Activated CD8-positive, alpha-beta memory T cell treated with anti-CD3 and anti-CD28 coated beads, Interleukin-2, amount 50 U/mL, for 48 hours (primary cell): ENCODE measurements around the gene SUCO.
"Not testable (repeated sequence)": the region's sequence is repeated elsewhere in the genome, so short reads cannot be mapped to it uniquely, and the experiment has no call there.

ENCODE experiments used
- DNase-seq: peaks from one replicate; pipeline ENCODE4 v3.0.0-alpha.2; 2020

SUCO gene

GRCh38 chr1:172612478-172612877 lies 79.5 kb downstream of the SUCO start:
- no peak for DNase-seq

- no peak for DNase-seq
These were observed 80.3 kb downstream of the SUCO start for GRCh38 chr1:172613294-172613693.

GRCh38 chr1:172616195-172616594 lies 83.2 kb downstream of the SUCO start:
- no peak for DNase-seq

- no peak for DNase-seq
These were observed 83.7 kb downstream of the SUCO start for GRCh38 chr1:172616636-172617035.

- not testable (repeated sequence) for DNase-seq
These were observed 87.7 kb downstream of the SUCO start for GRCh38 chr1:172620603-172621002.

- no peak for DNase-seq
These were observed 89.6 kb downstream of the SUCO start for GRCh38 chr1:172622541-172622940.

- DNase-seq = no peak
These were observed 90.8 kb downstream of the SUCO start for GRCh38 chr1:172623748-172624147.

- DNase-seq = no peak
These were observed 93.9 kb downstream of the SUCO start for GRCh38 chr1:172626845-172627244.

- no peak for DNase-seq
These were observed 94.8 kb downstream of the SUCO start for GRCh38 chr1:172627702-172628101.

- no peak for DNase-seq
These were observed 95.5 kb downstream of the SUCO start for GRCh38 chr1:172628401-172628800.

- DNase-seq = no peak
These were observed 96.2 kb downstream of the SUCO start for GRCh38 chr1:172629170-172629569.

GRCh38 chr1:172629638-172630037 lies 96.7 kb downstream of the SUCO start:
- DNase-seq = no peak

- no peak for DNase-seq
These were observed 97.3 kb downstream of the SUCO start for GRCh38 chr1:172630056-172630818.

GRCh38 chr1:172630868-172631267 lies 97.9 kb downstream of the SUCO start:
- no peak for DNase-seq

- DNase-seq = no peak
These were observed 104.6 kb downstream of the SUCO start for GRCh38 chr1:172637522-172637921.

GRCh38 chr1:172638249-172638648 lies 105.3 kb downstream of the SUCO start:
- no peak for DNase-seq

GRCh38 chr1:172638885-172639831 lies 106.2 kb downstream of the SUCO start:
- peak; percentile 82 for DNase-seq

GRCh38 chr1:172640111-172640510 lies 107.2 kb downstream of the SUCO start:
- no peak for DNase-seq

- no peak for DNase-seq
These were observed 108.5 kb downstream of the SUCO start for GRCh38 chr1:172641492-172641891.

GRCh38 chr1:172642970-172643369 lies 110.0 kb downstream of the SUCO start:
- DNase-seq = no peak

GRCh38 chr1:172646653-172647052 lies 113.7 kb downstream of the SUCO start:
- no peak for DNase-seq

- peak; percentile 73 for DNase-seq
These were observed 114.2 kb downstream of the SUCO start for GRCh38 chr1:172647110-172647564.

- DNase-seq = no peak
These were observed 115.0 kb downstream of the SUCO start for GRCh38 chr1:172647987-172648386.
